ENCODE results near the gene CERS6. TPM values are rescaled to one million over a fixed set of nuclear protein-coding genes. Genes with fewer than 3 reads are reported as not detected.
"Not testable (repeated sequence)": the region's sequence is repeated elsewhere in the genome, so short reads cannot be mapped to it uniquely, and the experiment has no call there.

Gene CERS6
- total RNA-seq, 1 experiment from 2014 or later, result 45.9 TPM

DNA sequence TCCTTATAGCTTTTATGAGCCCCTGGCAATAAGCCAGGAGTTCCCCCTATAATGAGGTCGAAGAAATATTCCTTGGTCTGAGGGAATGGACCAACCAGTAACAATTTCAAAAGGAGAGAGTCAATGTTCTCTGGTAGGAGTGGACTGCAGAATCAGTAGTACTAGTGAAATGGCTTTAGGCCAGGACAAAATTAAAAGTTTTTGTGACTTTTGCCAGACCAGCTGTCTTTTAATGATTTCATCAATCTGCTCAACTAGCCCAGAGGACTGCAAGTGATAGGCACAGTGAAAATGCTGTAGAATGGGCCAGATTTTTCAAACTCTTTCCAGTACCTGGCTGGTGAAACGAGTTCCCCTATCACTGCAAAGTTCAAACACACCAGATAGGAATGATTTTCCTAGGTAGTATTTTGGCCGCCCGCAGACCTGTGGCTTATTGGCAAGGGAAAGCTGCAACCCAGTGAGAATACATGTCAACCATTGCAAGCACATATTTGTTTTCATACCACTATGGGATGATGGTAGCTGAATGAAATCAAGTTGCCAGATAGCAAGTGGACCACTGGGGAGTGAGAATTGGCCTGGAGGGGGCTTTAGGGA, 45.5 kb downstream of the CERS6 start:
- Mint-ChIP-seq H3K4me1 (ENCODE audit: low read depth, unreplicated experiment) (peaks cover 8% of the 10 kb centered on the region), H3K27ac (ENCODE audit: unreplicated experiment) (no peak overlapping the region), H3K27me3 (ENCODE audit: unreplicated experiment) (no peaks in the 10 kb centered on the region), H3K9me3 (ENCODE audit: low read depth, unreplicated experiment) (peaks cover 7% of the 10 kb centered on the region), H3K4me3 (ENCODE audit: low read depth, unreplicated experiment) (no peak overlapping the region), H3K36me3 (ENCODE audit: insufficient read depth, unreplicated experiment) (no peaks in the 10 kb centered on the region)
- CTCF ChIA-PET, result no interaction called here
- BruUV-seq (replicated peaks), result no TSS peak
- no peak for DNase-seq
- intact Hi-C loops (cut with micrococcal nuclease; ENCODE audit: unreplicated experiment), result no loop called here
- TF ChIP-seq CTCF (IDR thresholded peaks at IDR 0.05; ENCODE audit: unreplicated experiment), result no peak

- H3K4me1 Mint-ChIP-seq (ENCODE audit: low read depth, unreplicated experiment); H3K36me3 Mint-ChIP-seq (ENCODE audit: insufficient read depth, unreplicated experiment); H3K27ac Mint-ChIP-seq (ENCODE audit: unreplicated experiment); DNase-seq; H3K9me3 Mint-ChIP-seq (ENCODE audit: low read depth, unreplicated experiment); H3K4me3 Mint-ChIP-seq (ENCODE audit: low read depth, unreplicated experiment); CTCF ChIA-PET; BruUV-seq (replicated peaks); H3K27me3 Mint-ChIP-seq (ENCODE audit: unreplicated experiment); intact Hi-C loops (cut with micrococcal nuclease; ENCODE audit: unreplicated experiment): not testable (repeated sequence)
Observed at GRCh38 chr2:168502852-168503251, 46.8 kb downstream of the CERS6 start.

DNA sequence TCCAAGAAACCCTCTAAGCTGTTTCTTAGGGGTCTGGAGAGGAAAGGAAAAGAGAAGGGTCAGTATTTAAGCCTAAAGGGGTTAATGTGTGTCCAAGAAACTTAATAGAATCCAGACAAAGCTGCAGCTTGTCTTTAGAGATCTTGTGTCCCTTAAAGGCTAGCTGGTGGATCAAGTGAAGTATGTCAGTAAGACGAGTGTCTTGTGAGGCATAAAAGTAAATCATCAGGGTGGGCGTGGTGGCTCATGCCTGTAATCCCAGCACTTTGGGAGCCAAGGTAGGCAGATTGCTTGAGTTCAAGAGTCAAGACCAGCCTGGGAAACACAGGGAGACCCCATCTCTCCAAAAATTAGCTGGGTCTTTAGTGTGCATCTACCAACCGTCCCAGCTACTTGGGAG, 47.8 kb downstream of the CERS6 start:
- peaks cover 8% of the 10 kb centered on the region for H3K4me1 Mint-ChIP-seq (ENCODE audit: low read depth, unreplicated experiment)
- CTCF ChIA-PET, result interaction anchor here (0.7 kb wide), 1 partner anchor 185 kb away, joined by 3 read pairs; no protein-coding TSS in a partner anchor
- no peaks in the 10 kb centered on the region for H3K36me3 Mint-ChIP-seq (ENCODE audit: insufficient read depth, unreplicated experiment)

GRCh38 chr2:168504323-168504722, 48.3 kb downstream of the CERS6 start:
- Mint-ChIP-seq H3K9me3 (ENCODE audit: low read depth, unreplicated experiment) (peaks cover 7% of the 10 kb centered on the region), H3K36me3 (ENCODE audit: insufficient read depth, unreplicated experiment) (no peaks in the 10 kb centered on the region), H3K27me3 (ENCODE audit: unreplicated experiment) (no peaks in the 10 kb centered on the region), H3K4me3 (ENCODE audit: low read depth, unreplicated experiment) (no peak overlapping the region), H3K27ac (ENCODE audit: unreplicated experiment) (no peak overlapping the region), H3K4me1 (ENCODE audit: low read depth, unreplicated experiment) (peaks cover 8% of the 10 kb centered on the region)
- intact Hi-C loops (cut with micrococcal nuclease; ENCODE audit: unreplicated experiment), result no loop called here
- no TSS peak for BruUV-seq (replicated peaks)
- CTCF ChIA-PET, result interaction anchor here (0.7 kb wide), 1 partner anchor 185 kb away, joined by 3 read pairs; no protein-coding TSS in a partner anchor
- no peak for DNase-seq
- no peak for TF ChIP-seq CTCF (IDR thresholded peaks at IDR 0.05; ENCODE audit: unreplicated experiment)

More for the DNA sequence above, 47.8 kb downstream of the CERS6 start:
- DNase-seq, result no peak
- BruUV-seq (replicated peaks), result no TSS peak
- no peaks in the 10 kb centered on the region for H3K27me3 Mint-ChIP-seq (ENCODE audit: unreplicated experiment)
- no peak overlapping the region for H3K27ac Mint-ChIP-seq (ENCODE audit: unreplicated experiment)
- no peak for TF ChIP-seq CTCF (IDR thresholded peaks at IDR 0.05; ENCODE audit: unreplicated experiment)
- intact Hi-C loops (cut with micrococcal nuclease; ENCODE audit: unreplicated experiment), result no loop called here
- H3K9me3 Mint-ChIP-seq (ENCODE audit: low read depth, unreplicated experiment), result peaks cover 7% of the 10 kb centered on the region
- no peak overlapping the region for H3K4me3 Mint-ChIP-seq (ENCODE audit: low read depth, unreplicated experiment)

DNA sequence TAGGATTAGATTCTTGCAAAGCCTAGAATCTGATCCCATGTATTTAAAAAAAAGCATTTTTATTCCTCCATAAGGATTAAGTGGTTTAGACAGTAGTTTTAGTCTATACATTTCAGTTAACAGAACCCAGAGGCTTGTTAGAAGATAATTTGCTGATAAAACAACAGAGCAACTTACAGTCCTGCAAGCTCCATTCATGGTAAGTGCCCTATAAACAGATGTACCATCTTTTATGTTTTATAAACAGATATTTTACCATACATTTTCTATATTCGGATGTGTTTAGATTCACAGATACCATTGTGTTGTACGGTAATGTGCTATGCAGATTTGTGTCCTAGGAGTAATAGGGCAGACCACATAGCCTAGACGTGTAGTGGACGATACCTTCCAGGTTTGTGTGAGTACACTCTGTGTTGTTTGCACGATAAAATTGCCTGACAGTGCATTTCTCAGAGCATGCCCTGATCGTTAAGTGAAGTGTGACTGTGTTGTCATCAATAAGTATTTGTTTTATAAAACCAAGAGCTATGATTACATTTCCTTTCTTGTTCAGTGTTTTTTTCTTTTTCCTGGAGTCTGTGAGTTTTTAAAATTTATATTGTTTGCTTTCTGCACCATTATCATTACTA, 54.2 kb downstream of the CERS6 start:
- Mint-ChIP-seq H3K9me3 (ENCODE audit: low read depth, unreplicated experiment) (no peaks in the 10 kb centered on the region), H3K36me3 (ENCODE audit: insufficient read depth, unreplicated experiment) (no peaks in the 10 kb centered on the region), H3K4me3 (ENCODE audit: low read depth, unreplicated experiment) (no peak overlapping the region), H3K27me3 (ENCODE audit: unreplicated experiment) (no peaks in the 10 kb centered on the region), H3K4me1 (ENCODE audit: low read depth, unreplicated experiment) (no peaks in the 10 kb centered on the region), H3K27ac (ENCODE audit: unreplicated experiment) (no peak overlapping the region)
- intact Hi-C loops (cut with micrococcal nuclease; ENCODE audit: unreplicated experiment), result no loop called here
- DNase-seq, result no peak
- CTCF ChIA-PET, result no interaction called here
- no peak for TF ChIP-seq CTCF (IDR thresholded peaks at IDR 0.05; ENCODE audit: unreplicated experiment)
- no TSS peak for BruUV-seq (replicated peaks)
